Measurements from ENCODE around the gene DUOX1.

DUOX1 gene

DNA sequence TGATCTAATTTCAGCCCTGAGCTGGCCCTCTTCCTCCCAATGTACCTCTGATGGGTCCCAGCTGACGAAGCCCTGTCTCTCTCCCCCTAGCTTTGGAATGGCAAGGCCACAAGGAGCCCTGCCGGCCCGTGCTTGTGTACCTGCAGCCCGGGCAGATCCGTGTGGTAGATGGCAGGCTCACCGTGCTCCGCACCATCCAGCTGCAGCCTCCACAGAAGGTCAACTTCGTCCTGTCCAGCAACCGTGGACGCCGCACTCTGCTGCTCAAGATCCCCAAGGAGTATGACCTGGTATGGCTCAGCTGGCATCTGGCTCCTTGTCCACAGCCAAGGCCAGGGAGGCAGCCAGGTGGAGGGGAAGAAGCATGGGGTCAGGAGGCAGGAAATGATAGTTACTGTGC is 14.2 kb downstream of the DUOX1 start:
- no peak for DNase-seq (ENCODE audit: low spot score)

DNA sequence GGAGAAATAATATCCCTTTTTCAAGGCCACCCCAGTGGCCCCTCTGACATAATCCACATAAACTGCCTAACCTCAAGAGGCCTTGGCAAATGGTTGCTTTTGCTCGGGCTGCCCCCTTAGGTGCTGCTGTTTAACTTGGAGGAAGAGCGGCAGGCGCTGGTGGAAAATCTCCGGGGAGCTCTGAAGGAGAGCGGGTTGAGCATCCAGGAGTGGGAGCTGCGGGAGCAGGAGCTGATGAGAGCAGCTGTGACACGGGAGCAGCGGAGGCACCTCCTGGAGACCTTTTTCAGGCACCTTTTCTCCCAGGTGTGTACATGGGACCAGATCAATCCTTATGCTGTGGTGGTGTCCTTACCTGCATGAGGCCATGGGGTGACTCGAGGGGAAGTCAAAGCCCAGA is 15.0 kb downstream of the DUOX1 start:
- DNase-seq (ENCODE audit: low spot score): no peak

DNA sequence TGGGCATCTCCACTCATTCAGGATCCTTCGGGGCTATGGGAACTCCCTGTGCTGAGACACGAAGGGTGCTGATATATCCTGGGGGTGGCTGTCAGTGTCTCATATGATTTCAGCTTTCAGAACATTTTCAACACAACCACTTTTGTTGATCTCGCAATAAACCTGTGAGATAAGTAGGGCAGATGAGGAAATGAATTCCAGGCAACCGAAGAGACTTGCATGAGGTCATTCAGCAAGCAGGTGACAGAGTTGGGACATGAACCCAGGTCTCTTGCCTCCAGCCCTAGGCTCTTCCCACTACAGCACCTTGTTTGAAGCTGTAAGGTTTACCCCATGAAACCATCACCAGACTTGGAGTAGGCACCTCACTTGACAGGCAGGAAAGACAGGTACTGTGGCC is 16.6 kb downstream of the DUOX1 start:
- DNase-seq (ENCODE audit: low spot score): no peak

DNA sequence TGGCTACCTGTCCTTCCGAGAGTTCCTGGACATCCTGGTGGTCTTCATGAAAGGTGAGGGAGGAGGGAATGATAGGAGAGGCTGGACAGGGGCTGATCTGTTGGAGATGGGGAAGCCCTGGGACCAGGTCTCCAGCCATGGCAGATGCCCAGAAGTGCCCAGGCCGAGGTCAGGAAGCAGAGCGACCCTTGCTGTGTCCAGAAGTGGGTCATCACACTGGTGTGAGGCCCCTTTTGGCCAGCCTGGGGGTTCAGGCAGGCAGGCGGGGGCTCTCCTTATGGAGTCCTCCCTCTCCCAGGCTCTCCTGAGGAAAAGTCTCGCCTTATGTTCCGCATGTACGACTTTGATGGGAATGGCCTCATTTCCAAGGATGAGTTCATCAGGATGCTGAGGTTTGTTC is 17.8 kb downstream of the DUOX1 start:
- no peak for DNase-seq (ENCODE audit: low spot score)

DNA sequence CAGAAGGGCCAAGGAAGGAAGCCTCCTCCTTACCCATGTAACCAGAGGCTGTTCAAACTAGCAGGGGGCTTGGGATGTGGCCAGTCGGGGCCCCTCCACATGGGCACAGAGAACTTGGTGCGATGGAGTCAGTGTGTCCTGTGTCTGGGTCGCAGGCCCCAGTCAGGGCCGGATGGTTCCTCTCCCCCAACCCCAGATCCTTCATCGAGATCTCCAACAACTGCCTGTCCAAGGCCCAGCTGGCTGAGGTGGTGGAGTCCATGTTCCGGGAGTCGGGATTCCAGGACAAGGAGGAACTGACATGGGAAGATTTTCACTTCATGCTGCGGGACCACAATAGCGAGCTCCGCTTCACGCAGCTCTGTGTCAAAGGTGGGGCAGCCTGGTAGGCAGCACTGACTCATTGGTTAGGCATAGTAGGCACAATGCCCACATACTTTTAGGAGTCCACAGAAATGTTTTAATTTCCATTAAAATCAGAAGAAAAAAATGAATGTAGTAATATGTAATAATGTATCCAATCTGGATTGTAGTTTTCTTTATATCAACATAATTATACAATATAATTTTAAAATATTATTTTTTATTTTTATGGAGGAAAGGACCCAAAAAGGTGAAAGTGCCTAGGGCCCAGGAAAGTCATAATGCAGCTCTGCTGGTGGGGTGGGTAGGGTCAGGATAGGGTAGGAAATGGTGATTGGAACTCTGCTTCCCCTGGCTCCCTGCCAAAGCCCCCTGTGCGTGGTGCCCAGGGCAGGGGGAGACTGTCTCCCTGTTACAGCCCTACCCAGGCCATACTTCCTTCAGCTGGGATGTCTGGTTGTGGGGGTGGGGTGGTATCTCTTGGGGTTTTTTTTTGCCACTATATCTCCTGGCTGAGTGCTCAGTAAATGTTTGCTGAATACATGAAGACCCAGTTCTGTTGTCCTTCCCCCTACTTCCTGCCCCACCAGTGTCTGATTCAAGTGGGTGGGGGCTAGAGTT is 18.6 kb downstream of the DUOX1 start:
- no peak for DNase-seq (ENCODE audit: low spot score)

DNA sequence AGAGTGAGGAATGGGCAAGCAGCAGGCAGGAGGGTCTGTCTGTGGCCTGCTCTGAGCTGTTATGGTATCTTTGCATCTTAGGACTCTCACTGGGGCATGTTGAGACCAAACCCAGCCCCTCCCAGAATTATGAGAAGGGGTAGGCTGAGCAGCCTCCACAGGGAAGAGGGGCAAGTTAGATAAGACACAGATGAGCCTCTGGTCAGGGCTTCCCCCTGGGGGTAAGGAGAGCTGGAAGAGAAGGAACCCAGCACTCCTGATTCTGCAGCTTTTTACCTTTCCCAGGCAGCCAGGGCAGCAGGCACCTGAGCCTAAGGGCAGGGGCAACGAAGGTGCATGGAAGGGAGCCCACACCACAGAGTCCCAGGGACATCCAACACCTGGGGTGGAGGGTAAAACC is 19.3 kb downstream of the DUOX1 start:
- DNase-seq (ENCODE audit: low spot score): no peak

DNA sequence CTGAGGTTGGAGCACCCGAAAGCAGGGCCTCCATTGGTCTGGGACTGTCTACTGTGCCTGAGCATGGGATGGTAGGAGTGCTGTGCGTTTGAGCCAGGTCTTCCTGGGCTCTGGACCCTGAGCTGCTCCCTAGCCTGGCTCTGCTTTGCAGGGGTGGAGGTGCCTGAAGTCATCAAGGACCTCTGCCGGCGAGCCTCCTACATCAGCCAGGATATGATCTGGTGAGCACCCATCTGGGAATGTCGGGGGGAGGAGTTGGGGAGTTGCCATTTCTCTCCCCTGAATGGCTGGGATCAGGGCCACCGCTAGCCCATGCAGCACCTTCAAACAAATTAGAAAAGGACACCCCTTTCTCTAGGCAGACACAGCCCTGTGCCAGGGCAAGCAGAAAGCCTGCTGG is 20.7 kb downstream of the DUOX1 start:
- DNase-seq (ENCODE audit: low spot score): no peak

DNA sequence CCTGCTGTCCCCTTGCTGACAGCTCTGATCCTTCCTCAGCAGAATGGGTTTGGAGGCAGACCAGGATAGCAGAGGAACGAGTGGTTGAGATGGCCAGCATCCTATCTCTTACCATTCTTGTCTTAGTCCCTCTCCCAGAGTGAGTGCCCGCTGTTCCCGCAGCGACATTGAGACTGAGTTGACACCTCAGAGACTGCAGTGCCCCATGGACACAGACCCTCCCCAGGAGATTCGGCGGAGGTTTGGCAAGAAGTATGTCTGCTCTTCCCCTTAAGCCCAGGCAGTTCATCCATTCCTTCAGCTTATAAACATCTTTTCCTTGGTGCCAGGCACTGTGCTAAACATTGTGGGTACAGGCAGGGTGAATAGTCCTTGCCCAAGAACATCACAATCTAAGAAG is 21.2 kb downstream of the DUOX1 start:
- DNase-seq (ENCODE audit: low spot score): no peak

DNA sequence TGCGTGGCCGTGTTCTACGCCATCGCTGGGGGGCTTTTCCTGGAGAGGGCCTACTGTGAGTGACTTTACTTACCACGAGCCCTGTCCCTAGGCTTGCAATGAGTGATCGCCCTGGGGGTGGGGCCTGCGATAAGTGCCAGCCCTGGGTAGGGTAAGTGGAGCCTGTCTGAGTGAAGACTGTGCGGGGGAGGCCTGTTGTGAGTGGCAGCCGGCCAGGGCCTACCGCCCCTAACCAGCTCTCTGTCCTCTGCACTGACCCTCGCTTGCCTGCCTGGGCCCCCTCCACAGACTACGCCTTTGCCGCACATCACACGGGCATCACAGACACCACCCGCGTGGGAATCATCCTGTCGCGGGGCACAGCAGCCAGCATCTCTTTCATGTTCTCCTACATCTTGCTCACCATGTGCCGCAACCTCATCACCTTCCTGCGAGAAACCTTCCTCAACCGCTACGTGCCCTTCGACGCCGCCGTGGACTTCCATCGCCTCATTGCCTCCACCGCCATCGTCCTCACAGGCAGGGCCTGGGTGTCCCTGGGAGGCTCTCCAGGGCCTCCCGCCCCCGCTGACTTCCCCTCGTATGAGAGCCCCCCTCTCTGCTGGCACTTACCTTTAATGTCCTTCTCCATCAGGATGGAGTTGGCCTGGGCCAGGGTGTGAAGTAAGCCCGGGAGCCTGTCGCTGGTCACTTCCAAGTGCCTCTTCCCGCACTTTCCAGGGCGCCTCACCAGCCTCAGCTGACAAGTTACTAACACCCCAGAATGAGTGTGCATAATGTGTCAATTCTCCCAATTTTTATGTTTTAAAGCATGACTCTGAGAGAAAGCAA is 22.4 kb downstream of the DUOX1 start:
- DNase-seq (ENCODE audit: low spot score): no peak

DNA sequence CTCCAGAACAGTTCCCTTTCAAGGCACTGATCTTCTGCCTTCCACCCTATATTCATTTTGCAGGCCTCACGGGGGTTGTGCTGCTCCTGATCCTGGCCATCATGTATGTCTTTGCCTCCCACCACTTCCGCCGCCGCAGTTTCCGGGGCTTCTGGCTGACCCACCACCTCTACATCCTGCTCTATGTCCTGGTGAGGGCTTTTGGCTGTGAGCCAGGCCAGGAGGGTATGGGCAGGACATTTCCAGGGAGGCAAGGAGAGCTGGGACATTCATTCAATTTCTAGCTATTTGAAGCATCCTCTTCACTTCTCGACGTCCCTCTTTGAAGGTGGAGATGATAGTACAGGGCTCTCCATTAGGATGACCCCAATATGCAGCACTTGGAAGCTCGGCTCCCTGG is 25.9 kb downstream of the DUOX1 start:
- no peak for DNase-seq (ENCODE audit: low spot score)

DNA sequence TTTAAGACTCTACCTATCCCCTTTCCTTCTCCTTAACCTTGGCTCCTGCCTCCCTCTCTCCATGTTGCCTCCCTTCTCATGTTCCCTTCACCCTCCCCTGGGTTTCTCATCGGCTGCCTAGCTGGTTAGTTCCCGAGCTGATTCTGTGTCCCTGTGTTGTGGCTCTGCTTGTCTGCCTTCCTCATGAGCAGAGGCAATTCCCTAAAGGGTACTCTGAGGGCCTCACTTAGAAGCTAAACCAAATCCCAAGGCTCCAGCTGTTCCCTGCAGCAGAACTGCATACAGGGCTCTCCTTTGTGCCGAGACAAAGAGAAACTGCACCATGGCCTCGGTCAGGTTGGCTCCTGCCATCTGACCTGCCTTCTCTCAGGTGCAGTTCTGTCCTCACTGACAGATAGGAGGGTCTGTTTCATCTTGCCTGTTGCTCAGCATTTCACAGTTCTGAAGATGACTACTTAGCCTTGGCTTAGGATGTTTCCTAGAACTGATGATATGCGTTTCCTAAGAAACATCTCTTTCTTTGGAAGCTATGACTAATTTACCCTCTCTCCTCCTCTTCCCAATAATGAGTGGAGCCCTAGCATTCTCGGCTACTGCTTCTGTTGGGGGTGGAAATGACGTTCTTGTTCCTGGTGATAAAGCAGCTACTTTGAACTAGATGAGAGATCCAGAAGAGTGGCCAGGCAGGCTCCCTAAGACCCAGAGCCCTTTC is 27.1 kb downstream of the DUOX1 start:
- DNase-seq (ENCODE audit: low spot score): no peak

DNA sequence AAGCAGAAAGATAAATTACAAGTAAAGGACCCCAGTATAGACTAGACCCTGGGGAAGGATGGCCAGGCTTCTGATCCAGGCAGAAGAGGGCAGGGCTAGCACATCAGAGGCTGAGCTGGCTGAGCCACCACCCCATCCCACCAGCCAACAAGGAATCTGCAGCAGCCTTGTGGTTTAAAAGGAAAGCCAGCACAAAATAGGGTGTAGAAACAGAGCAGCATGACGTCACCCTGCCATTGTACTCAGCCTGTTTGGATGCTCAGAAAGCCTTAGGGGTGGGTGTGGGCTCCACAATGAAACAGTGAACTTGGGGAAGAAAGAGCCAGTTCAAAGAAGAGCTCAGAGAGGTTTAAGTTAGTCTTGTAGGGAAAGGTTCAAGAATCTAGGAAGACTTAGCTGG is 28.2 kb downstream of the DUOX1 start:
- DNase-seq (ENCODE audit: low spot score): no peak

DNA sequence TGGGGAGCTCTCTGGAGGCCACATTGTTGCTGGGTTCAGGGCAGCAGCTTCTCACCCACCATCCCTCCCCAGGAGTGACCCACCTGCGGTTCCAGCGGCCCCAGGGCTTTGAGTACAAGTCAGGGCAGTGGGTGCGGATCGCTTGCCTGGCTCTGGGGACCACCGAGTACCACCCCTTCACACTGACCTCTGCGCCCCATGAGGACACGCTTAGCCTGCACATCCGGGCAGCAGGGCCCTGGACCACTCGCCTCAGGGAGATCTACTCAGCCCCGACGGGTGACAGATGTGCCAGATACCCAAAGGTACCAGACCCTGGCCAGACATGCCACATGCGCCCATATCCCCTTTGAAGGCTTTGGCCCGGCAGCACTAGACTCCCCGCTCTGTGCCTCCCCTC is 31.9 kb downstream of the DUOX1 start:
- no peak for DNase-seq (ENCODE audit: low spot score)

DNA sequence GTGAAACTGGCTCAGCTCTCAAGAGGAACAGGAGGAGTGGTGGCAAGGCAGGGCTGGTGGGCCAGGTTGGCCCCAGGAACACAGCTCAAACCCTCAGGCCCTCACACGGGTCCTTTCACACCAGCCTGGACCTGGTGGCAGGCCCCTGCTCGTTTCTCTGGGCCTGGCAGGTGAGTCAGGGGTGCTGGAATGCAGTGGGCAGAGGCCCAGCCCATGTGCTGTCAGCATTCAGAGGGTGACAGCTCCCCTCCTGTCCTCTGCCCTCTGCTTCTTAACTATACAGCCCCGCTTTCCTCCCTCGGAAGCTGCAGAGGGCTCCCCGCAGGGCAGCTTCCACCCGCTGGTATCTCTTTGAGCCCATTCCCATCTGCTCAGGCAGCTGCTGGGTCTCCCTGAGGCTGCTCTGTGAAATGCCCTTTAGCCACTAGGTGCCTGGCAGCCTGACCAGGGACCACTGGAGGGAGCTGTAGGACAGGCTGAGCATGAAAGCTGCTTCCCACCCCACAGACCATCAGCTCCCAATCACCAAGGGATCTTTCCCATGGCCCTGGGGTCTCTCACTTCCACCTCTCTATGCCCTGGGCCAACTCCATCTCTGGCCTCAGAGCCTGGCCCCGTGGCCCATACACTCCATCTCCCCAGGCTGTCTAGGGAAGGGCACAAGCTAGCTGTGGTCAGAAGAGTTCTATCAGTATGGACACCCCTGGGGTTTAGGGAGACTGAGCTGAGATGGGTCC is 33.1 kb downstream of the DUOX1 start:
- DNase-seq (ENCODE audit: low spot score): peak; percentile 86

DNA sequence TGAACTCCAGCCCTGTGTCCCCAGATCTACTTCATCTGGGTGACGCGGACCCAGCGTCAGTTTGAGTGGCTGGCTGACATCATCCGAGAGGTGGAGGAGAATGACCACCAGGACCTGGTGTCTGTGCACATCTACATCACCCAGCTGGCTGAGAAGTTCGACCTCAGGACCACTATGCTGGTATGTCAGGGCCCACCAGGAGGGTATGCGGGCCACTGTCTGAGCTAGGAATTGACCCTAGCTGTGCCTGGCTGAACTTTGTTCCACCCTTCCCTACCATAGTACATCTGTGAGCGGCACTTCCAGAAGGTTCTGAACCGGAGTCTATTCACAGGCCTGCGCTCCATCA is 33.7 kb downstream of the DUOX1 start:
- DNase-seq (ENCODE audit: low spot score): no peak

DNA sequence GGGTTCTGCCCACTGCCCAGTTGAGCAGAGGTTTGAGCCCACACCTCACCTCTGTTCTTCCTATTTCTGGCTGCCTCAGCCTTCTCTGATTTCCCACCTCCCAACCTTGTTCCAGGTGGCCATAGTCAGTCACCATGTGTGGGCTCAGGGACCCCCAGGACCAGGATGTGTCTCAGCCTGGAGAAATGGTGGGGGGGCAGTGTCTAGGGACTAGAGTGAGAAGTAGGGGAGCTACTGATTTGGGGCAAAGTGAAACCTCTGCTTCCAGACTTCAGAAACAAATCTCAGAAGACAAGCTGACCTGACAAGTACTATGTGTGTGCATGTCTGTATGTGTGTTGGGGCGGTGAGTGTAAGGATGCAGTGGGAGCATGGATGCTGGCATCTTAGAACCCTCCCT is 35.1 kb downstream of the DUOX1 start:
- no peak for DNase-seq (ENCODE audit: low spot score)

DNA sequence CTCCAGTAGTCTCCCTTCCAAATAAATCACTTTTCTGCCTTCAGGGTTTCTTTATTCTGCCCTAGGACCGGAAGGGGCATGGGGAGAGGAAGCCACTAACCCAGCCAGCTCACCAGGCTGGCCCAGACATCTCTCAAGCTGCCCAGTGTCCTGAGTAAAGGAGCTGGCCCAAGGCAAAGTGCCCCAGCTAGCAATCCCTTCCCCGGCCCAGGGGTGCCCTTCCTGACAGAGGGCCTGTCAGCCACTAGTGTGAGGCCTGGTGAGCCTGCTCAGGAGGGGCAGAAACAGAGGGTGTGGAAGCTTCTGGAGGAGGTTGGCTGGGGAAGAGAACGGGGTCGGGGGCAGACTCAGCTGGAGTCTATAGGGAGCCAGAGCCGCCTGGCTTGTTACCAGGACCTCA is 35.7 kb downstream of the DUOX1 start:
- no peak for DNase-seq (ENCODE audit: low spot score)

DNA sequence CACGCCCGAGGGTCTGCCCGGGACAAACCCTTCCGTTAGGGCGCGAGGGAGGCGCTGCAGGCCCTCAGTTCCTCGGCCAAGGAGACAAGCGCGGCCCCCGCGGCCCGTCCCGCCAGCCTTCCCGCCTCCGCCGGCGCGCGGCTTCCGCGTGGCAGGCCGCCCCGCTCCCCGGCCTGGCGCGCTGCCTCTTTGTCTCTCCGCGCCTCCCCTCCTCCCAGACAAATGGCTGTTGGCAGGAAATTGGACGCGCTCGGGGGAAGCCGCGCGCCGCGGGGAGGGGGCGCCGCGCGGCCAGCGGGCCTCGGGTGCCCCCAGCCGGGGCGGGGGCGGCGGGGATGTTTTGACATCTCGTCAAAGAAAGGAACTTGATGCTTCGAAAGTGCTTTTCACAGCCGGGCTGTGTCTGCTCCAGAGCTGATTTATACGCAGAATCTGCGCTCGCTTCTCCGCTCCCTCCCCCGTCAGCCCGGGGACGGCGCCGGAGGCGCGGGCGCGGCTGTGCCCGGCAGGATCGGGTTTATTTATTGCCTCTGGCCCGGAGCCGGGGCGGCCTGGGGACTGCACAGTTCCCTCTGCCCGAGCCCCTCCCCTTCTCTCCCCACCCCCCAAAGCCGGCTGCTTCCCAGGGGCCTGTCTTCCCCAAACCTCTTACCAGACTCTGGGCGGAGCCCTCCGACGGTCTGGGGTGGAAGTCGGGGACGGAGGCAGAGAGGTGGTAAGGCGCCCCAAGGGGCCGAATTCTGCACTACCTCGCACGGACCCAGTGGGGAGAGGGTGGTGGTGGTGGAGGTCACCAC is 37.2 kb downstream of the DUOX1 start:
- DNase-seq (ENCODE audit: low spot score): peak; percentile 91

DNA sequence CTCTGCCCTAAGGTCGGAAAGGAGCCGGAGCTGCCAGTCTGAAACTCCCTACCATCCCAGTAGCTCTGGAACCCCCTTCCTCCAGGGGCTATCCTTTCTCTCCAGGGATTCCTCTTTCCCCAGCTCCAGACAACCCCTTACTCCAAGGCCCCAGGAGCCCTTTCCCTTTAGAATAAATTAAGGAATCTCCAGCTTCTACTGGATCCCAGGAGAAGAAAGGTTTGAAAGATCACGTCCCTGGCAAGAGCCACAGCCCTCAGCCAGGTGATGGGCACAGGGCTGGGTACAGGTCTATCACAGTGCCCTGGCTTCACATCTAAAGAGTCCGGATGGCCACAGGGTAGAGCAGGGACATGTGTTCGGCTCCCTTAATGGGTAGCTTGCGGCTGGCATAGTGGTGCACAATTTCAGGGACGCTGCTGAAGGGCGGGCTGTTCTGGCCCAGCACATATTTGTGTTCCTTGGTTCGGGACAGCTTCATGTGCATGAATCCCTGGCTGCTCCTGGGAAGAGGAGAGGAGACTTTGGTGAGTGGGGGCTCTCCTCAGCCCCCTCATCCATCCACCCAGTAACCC is 37.9 kb downstream of the DUOX1 start:
- DNase-seq (ENCODE audit: low spot score): no peak

DNA sequence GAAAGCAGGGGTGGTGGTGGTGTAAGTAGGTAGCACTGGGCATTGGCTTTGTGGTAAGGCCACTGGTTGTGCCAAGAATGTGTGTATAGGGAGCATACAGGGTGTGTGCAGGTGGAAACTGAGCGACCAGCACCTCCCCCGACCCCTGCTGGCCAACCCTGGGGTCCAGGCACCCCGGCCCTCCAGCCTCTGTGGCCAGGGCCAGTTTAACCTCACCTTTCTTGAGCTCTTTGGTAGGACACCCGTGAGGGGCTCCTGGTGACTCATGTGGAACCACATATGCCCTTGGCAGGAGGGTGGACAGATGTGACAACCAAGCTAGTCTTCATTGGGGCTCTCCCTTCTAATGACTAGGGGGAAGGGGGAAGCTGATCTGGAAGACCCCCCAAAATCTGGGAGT is 38.5 kb downstream of the DUOX1 start:
- no peak for DNase-seq (ENCODE audit: low spot score)
